GM12891 (cell line): ENCODE measurements around the gene SFXN5.

Experiments
- DNase-seq: peaks from one replicate; pipeline ENCODE4 v3.0.0; 2011; ENCODE audit warnings: low spot score; ENCODE audit not compliant: insufficient read length
- FAIRE-seq: peaks from 2 replicates; lab custom pipeline; 2011; peaks lifted over from hg19 to GRCh38; lab: Jason Lieb, UNC
- PAX5 ChIP-seq: IDR thresholded peaks from 2 replicates; pipeline ENCODE4 v1.6.1; 2011; ENCODE audit warnings: low read length, moderate library complexity, mild to moderate bottlenecking; ENCODE audit not compliant: insufficient read depth, severe bottlenecking
- POLR2A ChIP-seq: IDR thresholded peaks from 2 replicates; pipeline ENCODE4 v1.6.1; 2011; ENCODE audit warnings: low read depth, low read length, control low read depth
- POLR2AphosphoS5 ChIP-seq: IDR thresholded peaks from 2 replicates; pipeline ENCODE4 v1.6.1; 2011; ENCODE audit warnings: low read depth, low read length, control low read depth
- POU2F2 ChIP-seq: IDR thresholded peaks from 2 replicates; pipeline ENCODE4 v1.6.1; 2011; ENCODE audit warnings: low read depth, mild to moderate bottlenecking, control low read depth, low read length, moderate library complexity
- SPI1 ChIP-seq: IDR thresholded peaks from 2 replicates; pipeline ENCODE4 v1.6.1; 2011; ENCODE audit warnings: low read depth, low read length, control low read depth
- TAF1 ChIP-seq: IDR thresholded peaks from 2 replicates; pipeline ENCODE4 v1.6.1; 2011; ENCODE audit warnings: low read depth, low read length, control low read depth

SFXN5 gene

DNA sequence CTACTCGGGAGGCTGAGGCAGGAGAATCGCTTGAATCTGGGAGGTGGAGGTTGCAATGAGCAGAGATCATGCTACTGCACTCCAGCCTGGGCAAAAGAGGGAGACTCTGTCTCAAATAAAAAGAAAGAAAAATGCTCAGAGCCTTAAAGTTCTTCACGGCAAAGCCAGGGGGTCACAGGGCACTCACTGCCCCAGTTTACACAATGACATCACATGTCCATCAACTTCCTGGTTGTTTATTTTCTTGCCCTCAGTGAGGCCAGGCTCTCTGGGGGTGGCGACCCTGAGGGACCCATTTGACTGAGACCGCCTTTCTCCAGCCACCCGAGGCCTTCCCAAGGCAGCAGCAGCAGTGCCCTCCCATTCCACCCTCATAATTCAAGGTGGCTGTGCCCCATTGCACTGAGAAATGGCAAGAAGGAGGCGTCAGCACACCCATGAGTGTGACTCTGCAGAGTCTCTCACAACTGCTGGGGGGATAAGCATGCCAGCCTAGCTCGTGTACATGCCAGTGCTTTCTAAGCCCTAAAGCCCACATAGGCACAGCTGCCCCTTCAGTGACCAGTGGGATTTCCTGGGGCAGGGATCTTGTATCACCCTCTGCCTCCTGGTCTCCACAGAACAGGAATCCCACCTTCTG is 50.0 kb downstream of the SFXN5 start:
- TF ChIP-seq TAF1 (no peak), POU2F2 (no peak), PAX5 (no peak), POLR2A (no peak), POLR2AphosphoS5 (no peak), SPI1 (no peak)
- DNase-seq (no peak), FAIRE-seq (no peak)

- DNase-seq (no peak), FAIRE-seq (no peak)
- TF ChIP-seq POU2F2 (no peak), SPI1 (no peak), TAF1 (no peak), POLR2AphosphoS5 (no peak), PAX5 (no peak), POLR2A (no peak)
Measured at GRCh38 chr2:73020657-73021370, 50.7 kb downstream of the SFXN5 start.

DNA sequence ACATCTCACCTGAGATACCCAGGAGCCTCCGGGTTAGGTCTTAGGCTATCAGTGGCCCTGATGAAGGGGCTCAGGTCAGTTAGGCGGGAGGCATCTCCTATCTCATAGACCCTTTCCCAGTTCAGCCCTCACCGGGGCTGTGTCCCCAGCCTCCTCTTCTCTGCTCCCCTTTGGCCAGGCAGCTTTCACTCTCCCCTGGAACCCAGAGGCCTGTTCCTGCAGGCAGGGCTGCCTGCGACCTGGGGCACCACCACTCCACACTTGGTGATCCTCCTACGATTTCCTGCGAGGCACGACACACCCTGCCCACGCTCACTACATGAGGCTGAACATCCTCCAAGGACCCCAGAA is 51.2 kb downstream of the SFXN5 start:
- DNase-seq (no peak), FAIRE-seq (no peak)
- TF ChIP-seq SPI1 (no peak), POLR2AphosphoS5 (no peak), PAX5 (no peak), TAF1 (no peak), POLR2A (no peak), POU2F2 (no peak)

- DNase-seq (no peak), FAIRE-seq (no peak)
- TF ChIP-seq POLR2AphosphoS5 (no peak), POLR2A (no peak), TAF1 (no peak), POU2F2 (no peak)
Measured at GRCh38 chr2:73018188-73018825, 53.2 kb downstream of the SFXN5 start.

DNA sequence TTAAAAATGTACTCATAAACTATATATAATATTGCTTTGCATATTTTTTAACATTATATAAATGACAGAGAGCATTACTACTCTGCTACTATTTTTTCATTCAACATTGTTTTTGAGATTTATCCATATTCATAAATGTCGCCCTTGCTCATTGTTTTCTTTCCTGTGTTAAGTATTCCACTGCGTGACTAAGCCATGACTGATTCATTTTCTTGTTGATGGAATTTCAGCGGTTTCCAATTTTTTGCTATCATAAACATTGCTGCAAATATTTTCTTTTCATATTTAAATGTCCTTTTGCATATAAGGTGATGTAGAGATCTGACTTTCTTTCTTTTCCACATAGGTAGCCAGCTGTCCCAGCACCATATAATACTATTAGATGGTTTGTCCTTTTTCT is 57.6 kb downstream of the SFXN5 start:
- no peak for TF ChIP-seq POU2F2
- TF ChIP-seq PAX5, result no peak
- no peak for TF ChIP-seq POLR2AphosphoS5
- TF ChIP-seq POLR2A, result no peak
- FAIRE-seq, result no peak
- no peak for DNase-seq

DNA sequence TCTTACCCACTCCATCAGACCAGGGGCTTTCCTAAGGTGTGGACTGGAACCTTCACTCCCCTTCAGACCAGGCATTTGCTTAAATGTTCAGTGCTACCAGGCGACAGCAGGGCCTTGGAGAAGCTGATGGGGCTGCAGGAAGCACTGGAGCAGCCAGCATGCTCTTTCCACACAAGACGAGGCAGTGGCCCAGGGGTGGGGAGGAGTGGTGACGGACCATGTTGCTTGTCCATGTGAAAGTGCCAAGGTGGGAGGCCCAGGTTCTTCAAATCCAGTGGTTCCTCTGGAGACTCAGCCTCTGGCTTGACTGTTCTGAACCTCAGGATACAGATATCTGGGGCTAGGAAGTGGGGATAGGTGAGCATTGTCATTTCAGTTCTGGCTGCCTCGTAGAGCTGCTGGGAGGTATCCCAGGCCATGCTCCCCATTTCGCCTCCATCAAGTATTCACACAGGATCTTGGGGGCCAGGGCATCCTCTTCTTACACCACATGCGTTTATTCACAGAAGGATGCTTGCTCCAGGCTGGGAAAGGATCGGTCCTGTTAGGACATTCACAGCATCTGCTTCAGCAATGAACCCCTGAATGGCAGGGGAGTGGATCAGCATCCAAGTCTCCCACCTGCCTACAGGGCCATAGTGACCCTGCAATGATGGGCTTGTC is 62.2 kb downstream of the SFXN5 start:
- TF ChIP-seq SPI1 (no peak), TAF1 (no peak), PAX5 (no peak), POLR2AphosphoS5 (no peak), POLR2A (no peak)
- FAIRE-seq, result no peak
- no peak for DNase-seq

DNA sequence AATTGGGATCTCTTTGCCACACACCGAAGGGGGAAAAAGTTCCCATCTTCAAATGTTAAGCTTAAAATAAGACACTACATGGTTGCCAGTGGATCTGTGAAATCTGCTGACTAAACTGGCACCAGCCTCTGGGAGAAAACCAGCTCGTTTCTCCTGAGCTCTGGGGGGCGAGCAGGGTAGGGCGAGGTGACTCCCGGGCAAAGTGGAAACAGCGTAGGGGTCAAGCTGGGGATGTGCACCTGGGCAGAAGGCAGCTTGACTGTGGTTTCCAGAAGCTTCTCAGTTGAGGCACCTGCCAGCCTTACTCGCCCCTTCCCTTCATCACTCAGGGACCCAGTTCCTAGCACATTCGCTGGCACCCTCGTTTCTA is 62.8 kb downstream of the SFXN5 start:
- DNase-seq (no peak), FAIRE-seq (no peak)
- TF ChIP-seq POLR2AphosphoS5 (no peak), TAF1 (no peak), POU2F2 (no peak), PAX5 (no peak), SPI1 (no peak), POLR2A (no peak)

GRCh38 chr2:73007991-73008765 is 63.3 kb downstream of the SFXN5 start:
- no peak for FAIRE-seq
- TF ChIP-seq POLR2AphosphoS5 (no peak), POU2F2 (no peak), POLR2A (no peak), TAF1 (no peak), SPI1 (no peak), PAX5 (no peak)
- no peak for DNase-seq
